ENCODE data around the gene PPP4R4. TPM values are rescaled to one million over a fixed set of nuclear protein-coding genes. Genes with fewer than 3 reads are reported as not detected.

The PPP4R4 gene
- total RNA-seq, 1 donor from 2014 or later = not detected

DNA sequence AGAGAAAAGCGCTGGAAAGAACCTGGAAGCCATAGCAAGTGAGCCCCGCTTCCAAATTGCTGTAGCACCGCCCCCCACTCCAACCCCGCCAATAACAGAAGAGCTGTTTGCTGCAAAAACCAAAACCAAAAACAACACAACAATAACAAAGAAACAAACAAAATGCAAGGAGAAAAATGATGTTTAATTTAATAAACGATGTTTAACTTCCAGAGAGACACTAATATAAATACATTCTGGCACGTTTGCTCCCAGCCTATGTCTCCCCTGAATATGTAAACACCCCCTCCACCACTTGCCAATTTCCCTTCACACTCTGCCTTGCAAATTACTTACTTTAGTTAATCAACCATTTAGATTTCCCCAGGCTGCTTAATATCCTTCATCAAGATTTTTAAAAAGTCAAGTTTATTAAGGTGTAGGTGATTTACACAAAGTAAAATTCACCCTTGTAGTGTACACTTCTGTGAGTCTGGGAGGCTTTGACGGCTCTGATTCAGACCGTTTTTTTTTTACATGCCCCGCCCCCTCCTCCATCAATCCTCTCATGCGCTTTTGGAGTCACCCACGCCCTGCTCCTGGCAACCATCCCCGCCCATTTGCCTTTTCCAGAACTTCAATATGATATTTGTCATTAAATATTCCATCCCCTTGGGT is 44.2 kb upstream of the PPP4R4 start:
- Mint-ChIP-seq H3K4me3 (peak overlapping the region; percentile 88), H3K9me3 (no peaks in the 10 kb centered on the region), H3K4me1 (peaks cover 19% of the 10 kb centered on the region), H3K36me3 (ENCODE audit: low read depth) (peaks cover 13% of the 10 kb centered on the region), H3K27ac (peak overlapping the region; percentile 54), H3K27me3 (peaks cover 6% of the 10 kb centered on the region)
- no peak for ATAC-seq (ENCODE audit: low read depth)
- TF ChIP-seq, protein P1, sequence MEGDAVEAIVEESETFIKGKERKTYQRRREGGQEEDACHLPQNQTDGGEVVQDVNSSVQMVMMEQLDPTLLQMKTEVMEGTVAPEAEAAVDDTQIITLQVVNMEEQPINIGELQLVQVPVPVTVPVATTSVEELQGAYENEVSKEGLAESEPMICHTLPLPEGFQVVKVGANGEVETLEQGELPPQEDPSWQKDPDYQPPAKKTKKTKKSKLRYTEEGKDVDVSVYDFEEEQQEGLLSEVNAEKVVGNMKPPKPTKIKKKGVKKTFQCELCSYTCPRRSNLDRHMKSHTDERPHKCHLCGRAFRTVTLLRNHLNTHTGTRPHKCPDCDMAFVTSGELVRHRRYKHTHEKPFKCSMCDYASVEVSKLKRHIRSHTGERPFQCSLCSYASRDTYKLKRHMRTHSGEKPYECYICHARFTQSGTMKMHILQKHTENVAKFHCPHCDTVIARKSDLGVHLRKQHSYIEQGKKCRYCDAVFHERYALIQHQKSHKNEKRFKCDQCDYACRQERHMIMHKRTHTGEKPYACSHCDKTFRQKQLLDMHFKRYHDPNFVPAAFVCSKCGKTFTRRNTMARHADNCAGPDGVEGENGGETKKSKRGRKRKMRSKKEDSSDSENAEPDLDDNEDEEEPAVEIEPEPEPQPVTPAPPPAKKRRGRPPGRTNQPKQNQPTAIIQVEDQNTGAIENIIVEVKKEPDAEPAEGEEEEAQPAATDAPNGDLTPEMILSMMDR (IDR thresholded peaks at IDR 0.05) = no peak
- DNase-seq = no peak
- ChIA-PET CTCF (interaction anchor here (0.9 to 1.8 kb wide), 3 partner anchors 95 to 190 kb away, joined by 3 to 5 read pairs (median 4); no protein-coding TSS in a partner anchor), POLR2A (interaction anchor here (0.7 to 1.0 kb wide), 2 partner anchors 50 to 193 kb away, joined by 3 to 7 read pairs; no protein-coding TSS in a partner anchor)
- intact Hi-C loops (cut with micrococcal nuclease) = loop anchor here (1.0 kb wide), 2 partner anchors 44 to 49 kb away; partner anchors contain the start of genes DDX24, IFI27L1 and PPP4R4

DNA sequence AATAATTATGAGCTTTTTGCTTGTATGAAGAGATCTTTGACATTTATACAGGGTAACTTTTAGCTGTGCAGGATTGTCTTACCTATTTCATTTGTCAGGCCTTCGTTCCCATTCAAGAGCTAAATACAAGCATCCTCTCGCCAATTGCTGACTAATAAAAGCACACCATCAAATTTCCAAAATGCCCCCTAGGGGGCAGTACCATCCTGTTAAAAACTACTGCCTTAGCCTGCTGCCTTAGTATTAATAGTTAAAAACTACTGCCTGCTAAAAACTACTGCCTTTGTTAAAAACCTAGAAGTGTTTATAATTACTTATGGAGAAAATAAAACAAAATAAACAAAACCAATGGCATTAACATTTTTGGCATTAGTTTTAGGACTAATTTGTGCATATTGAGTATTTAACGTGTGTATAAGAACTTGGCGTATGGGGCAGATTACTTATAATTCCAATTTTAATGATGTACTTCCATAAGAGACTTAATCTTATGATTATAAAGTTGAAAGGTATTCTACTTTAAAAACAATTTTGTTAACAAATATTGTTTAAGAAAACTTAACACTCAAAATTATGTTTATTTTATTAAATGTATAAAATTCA is 41.7 kb upstream of the PPP4R4 start:
- ATAC-seq (ENCODE audit: low read depth) = no peak
- intact Hi-C loops (cut with micrococcal nuclease) = loop anchor here (1.0 to 2.0 kb wide), 2 partner anchors 48 to 354 kb away; no protein-coding TSS in a partner anchor
- Mint-ChIP-seq H3K4me3 (no peak overlapping the region), H3K27me3 (peaks cover 18% of the 10 kb centered on the region), H3K4me1 (peaks cover 19% of the 10 kb centered on the region), H3K36me3 (ENCODE audit: low read depth) (peaks cover 2% of the 10 kb centered on the region), H3K27ac (no peak overlapping the region), H3K9me3 (peaks cover 8% of the 10 kb centered on the region)
- ChIA-PET POLR2A (no interaction called here), CTCF (interaction anchor here (0.8 to 1.7 kb wide), 8 partner anchors 9 to 193 kb away, joined by 3 to 15 read pairs (median 4); partner anchors contain the start of genes DDX24 and IFI27L1)
- TF ChIP-seq, protein P1 (IDR thresholded peaks at IDR 0.05) = peak; percentile 68
- no peak for DNase-seq

DNA sequence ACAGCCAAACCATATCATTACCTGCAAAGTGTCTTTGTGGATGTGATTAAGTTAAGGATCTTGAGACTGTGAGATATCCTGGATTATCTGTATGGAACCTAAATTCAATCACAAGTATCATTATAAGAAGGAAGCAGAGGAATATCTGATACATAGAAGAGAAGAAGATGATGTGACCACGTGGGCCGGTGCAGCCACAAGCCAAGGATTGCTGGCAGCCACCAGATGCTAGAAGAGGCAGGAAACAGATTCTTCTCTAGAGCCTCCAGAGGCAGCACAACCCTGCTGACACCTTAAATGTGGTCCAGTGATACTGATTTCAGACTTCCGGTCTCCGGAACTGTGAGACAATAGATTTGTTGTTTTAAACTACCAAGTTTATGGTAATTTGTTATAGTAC is 38.6 kb upstream of the PPP4R4 start:
- H3K36me3 Mint-ChIP-seq (ENCODE audit: low read depth) = no peaks in the 10 kb centered on the region
- no peak overlapping the region for H3K27ac Mint-ChIP-seq
- CTCF ChIA-PET = no interaction called here
- TF ChIP-seq, protein P1 (IDR thresholded peaks at IDR 0.05) = no peak
- no peak overlapping the region for H3K4me3 Mint-ChIP-seq
- H3K9me3 Mint-ChIP-seq = peaks cover 8% of the 10 kb centered on the region
- no peak for DNase-seq
- POLR2A ChIA-PET = no interaction called here
- intact Hi-C loops (cut with micrococcal nuclease) = no loop called here
- ATAC-seq (ENCODE audit: low read depth) = no peak
- peaks cover 3% of the 10 kb centered on the region for H3K4me1 Mint-ChIP-seq
- H3K27me3 Mint-ChIP-seq = peaks cover 26% of the 10 kb centered on the region

DNA sequence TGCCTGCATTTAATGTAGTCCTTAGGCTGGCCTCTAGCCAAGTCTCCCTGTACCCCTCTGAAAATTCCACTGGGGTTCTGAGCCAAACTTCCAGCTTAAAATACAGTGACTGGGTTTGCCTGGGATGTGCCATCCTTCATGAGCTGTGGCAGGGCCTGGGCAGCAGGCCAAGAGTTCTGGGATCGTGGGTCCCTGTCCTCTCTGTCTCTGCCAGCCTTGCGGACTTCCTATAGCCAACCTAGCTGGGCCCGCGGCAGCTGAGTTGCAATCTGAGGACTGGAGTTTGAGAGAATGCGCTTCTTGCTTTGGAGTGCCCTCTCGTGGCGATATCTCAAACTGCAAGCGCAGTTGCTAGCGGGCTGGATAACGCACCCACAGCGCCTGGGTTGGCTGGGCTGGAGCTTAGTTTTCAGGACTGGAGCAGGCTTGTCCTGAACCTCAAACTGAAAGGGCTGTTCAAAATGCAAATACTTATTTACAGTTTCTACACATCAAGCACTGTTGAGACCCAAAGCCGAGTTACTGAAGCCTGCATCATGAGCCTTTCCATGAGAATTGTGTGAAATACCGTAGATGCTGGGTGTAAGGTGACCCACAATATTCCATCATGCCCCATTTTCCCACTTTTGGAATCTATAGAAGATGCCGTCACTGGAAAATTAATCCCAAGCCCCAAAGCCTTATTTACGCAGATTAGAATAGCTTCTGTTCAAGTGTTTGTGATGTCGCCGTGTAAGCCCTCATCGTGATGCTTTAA is 37.4 kb upstream of the PPP4R4 start:
- Mint-ChIP-seq H3K4me3 (no peak overlapping the region), H3K27me3 (peaks cover 26% of the 10 kb centered on the region), H3K27ac (no peak overlapping the region), H3K36me3 (ENCODE audit: low read depth) (no peaks in the 10 kb centered on the region), H3K4me1 (peaks cover 3% of the 10 kb centered on the region), H3K9me3 (peaks cover 8% of the 10 kb centered on the region)
- DNase-seq (peak; percentile 72), ATAC-seq (ENCODE audit: low read depth) (peak; percentile 95)
- intact Hi-C loops (cut with micrococcal nuclease) = loop anchor here (1.0 to 2.0 kb wide), 5 partner anchors 44 to 481 kb away; partner anchors contain the start of genes DDX24 and IFI27L1
- POLR2A ChIA-PET = interaction anchor here (0.9 kb wide), 1 partner anchor 100 kb away, joined by 4 read pairs; no protein-coding TSS in a partner anchor
- TF ChIP-seq, protein P1 (IDR thresholded peaks at IDR 0.05) = no peak
- CTCF ChIA-PET = interaction anchor here (0.7 to 2.4 kb wide), 35 partner anchors 9 to 481 kb away, joined by 3 to 77 read pairs (median 4); partner anchors contain the start of genes DDX24 and IFI27L1

Data from activated B cell treated with CpG ODN at 0.5 μM for 24 hours (primary cell).